ENCODE data around the gene DDN.

DDN gene

DNA sequence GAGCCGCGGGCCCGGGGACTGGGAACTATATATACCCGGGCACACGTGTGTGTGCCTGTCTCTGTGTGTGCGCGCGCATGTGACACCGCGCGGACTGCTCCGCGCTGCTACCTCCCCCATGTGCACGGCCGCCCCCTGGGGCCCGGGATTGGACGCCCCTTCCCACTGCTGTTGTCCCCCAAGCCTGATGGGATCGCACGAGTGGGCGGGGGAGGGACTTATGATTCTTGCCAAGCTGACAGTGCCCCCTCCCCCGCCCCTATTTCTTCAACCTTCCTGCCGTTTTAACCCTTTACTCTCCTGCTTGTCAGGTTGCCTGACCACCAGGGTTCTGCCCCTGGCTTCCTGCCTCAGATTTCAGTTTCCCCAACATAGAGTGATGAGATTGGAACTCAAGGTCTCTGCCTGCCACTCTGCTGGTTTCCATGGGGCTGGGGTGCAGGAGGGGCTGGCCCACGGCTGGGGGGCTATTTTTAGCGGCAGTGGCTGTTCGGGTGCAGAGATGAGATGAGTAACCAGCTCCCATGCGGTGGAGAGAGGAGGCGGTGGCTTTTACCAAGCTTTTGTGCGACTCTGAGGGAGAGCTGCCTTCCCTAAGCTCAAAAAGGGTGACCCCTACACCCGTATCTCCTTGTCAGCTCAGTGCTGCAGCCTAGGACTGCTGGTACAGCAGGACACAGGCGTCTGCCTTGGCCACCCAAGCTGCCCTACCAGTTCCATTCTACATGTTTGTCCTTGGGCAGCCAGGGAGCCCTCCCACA lies at the start of gene DDN:
Gene DDN, minus strand, starts transcription at position 5 of the 761 bp plus-strand sequence. CDS start 88 bp downstream, outside the sequence.
- DNase-seq: peak; percentile 43

DNA sequence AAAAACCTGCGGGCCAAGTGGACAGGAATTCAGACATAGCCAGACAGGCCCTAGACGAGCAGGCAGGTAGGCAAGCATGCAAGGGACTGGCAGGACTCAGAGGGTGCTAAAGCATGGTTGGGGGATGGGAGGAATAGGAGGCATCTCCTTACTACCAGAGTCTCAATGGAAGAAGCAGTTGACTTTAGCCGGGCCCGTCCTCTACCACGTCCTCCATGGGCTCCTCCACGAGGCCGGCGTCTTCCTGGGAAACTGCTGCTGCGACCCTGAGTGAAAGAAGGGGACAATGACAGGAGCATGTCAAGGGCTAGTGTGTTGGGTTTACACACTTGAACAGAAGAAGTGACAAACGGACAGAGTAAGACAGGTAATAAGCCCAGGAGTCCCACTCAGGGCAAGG lies 49.8 kb upstream of the DDN start:
- DNase-seq: no peak

DNA sequence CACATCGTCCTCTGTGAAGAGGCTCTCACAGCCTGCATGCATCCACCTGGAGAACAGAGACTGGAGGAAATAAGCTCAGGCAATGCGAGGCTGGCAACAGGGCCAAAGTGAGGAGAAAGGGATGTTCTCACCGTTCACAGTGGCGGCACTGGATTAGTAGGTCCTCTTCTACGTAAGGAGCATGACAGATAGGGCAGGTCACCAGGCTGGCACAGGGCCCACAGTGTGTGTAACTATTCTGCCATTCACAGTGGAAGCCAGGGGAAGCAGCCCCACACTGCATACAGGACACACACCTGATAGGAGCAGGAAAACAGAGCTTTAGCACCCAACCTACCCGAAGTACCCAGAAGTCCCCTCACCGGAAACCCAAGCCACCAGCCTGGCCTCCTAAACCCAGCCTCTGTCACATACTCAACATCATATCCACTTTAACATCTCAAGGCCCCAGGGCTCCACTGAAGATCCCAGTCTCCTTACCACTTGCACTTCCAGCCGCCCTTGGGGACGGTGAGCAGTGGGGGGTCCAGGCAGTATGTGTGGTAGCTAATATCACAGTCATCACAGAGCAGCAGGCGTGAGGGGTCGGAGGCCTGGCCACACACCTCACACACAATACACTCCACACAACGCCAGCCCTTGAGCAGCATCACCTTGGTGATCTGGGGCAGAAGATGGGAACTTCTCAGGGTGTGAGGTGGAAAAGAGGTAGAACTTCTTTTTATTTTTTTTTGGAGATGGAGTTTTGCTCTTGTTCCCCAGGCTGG lies 47.1 kb upstream of the DDN start:
- DNase-seq: no peak

DNA sequence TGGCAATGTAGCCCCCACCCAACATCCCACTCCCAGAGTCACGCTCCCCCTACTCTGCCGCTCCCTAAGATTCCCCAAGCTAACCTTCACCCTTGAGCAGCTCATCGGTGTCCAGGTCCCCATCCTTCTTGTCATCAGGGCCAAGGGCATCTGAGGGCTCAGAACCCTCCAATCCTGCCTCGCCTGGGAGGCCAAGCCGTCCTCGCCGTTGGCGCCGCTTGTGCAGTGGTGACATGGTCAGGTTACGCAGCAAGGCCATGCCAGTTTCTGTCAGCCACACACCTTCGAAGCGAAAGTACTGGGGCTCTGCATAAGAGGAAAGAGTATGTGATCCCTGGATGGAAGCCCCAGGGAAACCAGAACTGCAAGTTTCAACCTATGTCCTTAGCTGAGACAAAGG lies 45.5 kb upstream of the DDN start:
- DNase-seq: no peak

DNA sequence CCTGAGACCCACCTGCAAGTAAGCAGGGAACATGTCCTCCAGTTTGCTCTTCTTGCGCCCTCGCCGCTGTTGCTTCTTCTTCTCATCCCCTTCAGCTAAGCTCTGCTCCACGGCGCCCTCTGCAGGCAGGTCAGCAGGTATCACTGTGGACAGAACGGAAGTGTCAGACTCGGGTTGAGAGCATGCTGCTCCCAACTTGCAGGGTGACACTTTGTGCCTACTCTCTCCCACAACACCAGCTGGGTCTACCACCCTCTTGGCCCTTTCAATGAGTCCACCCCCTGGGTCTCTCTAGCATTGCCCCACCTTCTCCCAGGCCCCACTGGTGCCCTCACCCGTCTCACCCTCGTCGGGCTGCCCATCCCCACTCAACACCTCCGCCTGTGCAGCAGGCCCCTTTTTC lies 44.7 kb upstream of the DDN start:
- DNase-seq: peak; percentile 84

DNA sequence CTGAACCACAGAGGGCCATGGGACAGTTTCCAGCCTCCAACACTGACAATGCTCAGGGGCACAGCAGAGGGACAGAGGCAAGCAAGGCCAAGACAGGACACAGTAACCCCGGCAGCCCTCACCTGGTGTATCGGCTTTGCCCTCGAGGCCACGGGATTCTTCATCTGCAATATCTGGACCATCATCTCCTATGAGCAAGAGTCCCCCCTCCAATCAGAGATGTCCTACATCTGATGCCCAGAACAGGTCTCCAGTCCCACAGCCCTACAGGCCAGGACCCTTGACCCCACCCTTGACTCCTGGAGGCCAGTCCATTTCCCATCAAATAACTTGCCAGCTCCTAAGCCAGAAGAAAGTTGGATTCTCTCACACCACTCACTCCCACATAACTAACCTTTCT lies 44.1 kb upstream of the DDN start:
- DNase-seq: no peak

DNA sequence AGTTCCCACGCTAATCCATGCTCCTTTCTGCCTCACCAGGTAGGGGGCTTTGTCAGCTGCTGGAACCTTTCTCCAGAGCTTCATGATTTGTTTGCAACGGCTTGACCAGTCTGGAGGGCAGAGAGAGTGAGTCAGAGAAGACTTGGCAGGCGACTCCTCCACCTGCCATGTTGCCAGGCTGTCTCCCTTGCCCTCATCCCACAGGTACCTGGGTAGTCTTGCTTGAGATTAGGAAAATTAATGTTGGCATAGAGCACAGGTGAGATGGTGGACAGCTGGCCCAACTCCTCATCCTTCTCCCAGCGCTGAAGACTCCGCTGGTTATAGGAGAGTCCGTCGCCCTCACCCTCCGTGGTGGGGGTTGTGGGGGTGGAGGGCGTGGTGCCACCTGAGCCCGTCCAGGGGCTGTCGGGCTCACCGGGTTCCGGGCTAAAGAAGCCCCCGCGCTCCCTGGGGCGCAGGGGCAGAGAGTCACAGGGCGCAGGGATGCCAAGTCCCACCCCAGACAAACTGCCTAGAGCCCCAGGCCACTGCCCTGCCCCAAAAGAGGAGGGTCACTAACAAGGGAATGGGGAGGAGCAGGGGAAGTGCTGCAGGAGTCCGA lies 42.8 kb upstream of the DDN start:
- no peak for DNase-seq

DNA sequence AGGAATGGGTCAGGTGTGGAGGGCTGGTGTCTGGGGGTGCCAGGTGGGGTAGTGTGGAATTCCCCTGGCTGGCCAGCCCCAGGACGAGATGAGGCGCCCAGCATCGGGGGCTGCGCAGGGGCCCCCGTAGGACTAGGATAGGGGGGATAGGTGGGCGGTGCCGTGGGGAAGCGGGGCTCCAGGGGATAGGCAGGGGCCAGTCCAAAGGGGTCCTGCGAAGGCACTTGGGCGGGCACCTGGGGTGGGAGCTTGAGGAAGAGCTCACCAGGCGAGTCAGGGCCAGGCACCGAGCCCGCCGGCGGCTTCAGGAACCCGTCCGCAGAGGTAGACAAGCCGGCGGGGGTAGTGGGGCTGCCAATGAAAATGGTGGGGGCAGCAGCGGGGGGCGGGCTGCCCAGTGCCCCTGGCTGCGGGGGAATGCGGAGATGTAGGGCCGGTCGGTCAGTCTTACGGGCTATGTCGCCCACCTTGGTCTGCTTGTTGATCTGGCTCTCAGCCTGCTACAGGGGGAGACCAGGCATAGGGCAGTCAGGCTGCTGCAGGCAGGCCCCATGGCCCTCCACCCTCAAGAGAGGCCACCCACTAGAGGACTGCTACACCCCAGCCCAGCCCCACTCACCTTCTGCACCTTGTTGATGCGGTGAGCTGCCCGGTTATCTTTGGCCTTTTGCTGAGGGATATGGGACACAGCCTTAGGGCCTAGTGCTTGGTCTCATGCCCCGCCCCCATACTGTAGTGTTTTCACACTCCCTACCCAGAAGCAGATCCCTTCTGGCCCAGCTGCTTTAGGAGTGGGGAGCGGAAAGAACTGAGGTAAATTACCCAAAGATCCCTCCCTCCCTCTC lies 42.1 kb upstream of the DDN start:
- DNase-seq: no peak

DNA sequence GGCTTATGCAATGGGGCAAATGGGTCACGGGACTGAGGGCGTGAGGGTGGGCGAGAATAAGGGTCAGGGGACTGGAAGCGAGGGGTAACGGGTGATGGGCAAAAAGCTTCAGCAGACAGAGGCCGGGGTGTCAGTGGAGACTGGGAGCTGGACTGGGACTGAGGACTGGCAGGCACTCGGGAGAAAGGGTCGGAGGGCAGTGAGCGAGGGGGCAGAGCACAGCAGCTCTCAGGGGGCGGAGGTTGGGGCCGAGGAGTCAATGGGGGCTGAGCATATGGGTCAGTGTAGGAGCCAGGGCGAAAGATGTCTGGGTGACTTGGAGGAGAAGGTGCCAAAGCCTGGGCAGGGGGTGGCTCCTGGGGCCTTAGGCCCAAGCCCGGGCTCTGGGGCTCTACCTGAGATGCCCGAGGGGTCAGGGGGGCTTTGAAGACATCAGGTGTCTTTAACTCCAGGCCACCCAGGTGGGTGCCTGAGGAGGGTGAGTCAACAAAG lies 41.2 kb upstream of the DDN start:
- no peak for DNase-seq

DNA sequence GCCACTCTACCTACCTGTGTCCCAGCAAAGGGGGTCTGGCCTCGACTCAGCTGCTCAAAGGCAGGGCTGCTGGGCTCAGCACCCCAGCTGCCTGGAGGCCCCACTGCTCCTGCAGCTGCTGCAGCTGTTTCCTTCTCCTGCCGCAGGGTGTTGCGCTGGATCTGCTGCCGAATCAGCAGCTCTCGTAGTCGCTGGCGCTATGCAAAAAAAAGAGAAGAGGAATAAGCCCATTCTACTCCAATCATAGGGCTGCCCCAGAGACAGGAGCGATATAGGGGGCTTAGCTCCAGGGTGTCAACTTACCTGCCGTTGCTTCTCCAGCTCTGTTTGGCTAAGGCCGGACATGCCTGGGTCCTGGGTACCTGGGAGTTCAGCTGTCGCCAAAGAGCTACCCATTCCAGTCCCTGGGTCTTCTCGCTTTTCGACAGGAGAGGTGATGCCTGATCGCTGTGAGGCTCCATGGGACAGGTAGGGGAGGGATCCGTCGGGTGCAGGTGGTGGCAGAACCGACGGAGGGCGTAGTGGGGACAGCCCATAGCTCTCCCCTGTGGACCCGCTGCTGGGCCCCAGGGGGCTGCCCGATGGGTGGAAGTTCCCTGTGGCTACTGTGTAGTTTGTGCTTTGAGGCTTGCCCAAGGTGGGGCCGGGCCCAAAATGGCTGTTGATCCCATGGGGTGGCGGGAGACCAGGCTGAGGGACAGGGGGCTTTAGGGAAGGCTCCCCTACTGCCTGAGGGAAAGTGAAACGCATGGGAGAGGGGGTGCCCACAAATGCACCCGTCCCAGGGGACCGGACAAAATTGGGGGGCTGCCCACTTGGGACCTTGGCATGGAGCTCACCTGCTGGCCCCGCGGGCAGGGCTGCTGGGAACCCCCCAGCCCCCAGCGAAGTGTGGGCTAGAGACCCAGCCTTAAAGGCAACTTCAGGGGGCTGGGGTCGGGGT lies 40.5 kb upstream of the DDN start:
- DNase-seq: no peak

DNA sequence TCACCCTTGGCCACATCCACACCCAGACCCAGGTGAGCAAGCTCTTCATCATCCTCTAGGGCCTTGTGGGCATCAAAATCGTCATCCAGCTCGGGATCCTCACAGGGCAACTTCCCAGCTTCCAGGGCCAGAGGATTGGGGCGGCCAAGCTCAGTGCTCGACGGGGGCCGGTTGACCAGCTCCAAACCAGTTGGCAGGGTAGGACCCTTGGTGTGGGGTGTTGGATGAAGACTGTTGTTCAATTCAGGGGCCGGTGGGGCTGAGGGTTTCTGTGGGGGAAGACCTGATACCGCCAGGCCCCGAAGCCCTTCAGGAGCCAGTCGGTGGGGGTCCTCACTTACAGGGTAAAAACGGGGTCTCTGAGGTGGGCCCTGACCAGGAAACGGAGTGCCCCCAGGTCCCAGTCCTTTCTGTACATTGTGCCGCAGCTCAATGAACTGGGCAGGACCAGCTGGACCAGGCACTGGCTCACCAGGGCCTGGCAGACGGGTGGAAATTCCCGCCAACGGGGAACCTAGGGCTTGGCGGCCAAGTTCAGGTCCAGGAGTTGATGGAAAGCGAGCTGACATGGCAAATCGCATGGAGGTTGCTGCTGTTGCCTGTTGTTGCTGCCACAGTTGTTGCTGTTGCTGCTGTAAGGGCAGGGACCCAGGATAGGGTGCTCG lies 39.2 kb upstream of the DDN start:
- no peak for DNase-seq

DNA sequence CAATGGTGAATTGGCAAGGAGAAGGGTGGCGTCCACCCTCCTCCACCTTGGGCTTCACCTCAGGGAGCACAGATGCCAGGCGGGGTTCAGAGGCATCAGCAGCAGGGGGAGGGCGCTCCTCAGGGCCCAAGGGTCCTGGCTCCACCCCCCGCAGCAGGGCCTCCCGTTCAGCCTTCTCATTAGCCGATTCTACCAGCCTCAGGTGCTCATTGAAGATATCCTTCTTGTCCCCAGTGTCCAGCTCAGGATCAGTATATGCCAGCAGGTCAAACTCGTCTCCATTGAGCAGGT lies 38.7 kb upstream of the DDN start:
- DNase-seq: no peak

DNA sequence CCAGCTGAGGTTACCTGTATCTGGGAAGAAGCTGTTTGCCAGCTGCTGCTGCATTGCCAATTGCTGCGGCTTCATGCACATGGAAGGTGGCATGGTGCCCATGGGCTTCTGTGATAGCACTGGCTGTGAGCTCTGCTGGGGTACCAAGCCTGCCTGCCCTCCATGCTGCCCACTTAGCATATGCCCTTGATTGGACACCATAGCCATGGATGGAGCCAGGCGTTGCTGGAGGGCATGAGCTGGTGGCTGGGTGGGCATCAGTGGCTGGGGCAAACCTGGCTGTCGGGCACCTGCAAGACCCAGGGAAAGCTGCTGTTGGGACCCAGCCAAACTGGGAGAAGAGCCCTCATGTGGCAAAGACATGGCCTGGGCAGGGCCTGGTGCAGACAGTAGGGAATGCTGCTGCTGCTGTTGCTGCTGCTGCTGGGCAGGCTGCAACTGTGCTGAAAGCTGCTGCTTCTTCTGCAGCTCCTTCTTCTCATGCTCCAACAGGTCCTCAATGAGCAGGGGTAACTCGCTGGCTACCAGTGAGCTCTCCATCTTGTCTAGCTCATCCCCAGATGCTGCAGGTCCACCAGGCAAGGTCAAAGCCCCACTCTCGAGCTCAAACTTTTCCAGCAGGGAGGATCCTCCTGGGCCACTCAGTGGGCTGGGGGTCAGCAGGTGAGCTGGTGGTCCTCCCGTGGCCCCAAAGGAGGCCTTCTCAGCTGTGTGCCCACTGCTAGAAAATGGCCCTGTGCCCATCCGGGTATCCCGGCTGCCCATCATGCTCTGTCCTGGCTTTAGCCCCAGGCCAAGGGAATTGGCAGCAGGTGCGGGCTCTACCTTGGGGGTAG lies 38.2 kb upstream of the DDN start:
- no peak for DNase-seq

DNA sequence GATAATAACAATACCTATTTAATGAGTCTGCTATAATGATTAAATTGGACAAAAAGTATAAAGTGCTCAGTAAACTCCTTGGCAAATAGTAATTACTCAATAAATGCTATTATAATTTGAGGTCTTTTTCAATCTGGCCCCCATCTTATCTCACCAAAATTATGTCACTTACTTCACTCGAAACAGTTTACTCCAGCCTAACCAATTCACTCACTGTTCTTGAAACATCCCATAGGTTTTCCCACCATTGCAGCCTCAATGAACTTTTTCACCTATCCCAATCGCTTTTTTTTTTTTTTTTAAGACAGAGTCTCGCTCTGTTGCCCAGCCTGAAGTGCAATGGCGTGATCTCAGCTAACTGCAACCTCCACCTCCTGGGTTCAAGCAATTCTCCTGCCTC lies 36.9 kb upstream of the DDN start:
- DNase-seq: no peak

DNA sequence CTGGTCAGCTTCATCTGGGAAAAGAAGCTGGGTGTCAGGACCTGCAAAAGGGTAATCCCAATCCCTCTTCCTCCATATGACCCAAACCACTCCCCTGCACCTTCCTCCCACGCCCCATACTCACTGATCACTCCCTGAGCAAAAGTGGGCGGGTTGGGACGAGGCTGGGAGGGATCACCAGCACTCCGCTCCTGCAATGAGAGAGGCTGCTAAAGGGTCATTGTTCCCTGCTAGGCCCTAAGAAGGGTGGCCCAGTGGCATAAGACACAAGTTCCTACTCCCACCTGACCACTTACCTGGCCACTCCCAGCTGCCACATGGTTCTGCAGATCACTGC lies 35.1 kb upstream of the DDN start:
- no peak for DNase-seq

DNA sequence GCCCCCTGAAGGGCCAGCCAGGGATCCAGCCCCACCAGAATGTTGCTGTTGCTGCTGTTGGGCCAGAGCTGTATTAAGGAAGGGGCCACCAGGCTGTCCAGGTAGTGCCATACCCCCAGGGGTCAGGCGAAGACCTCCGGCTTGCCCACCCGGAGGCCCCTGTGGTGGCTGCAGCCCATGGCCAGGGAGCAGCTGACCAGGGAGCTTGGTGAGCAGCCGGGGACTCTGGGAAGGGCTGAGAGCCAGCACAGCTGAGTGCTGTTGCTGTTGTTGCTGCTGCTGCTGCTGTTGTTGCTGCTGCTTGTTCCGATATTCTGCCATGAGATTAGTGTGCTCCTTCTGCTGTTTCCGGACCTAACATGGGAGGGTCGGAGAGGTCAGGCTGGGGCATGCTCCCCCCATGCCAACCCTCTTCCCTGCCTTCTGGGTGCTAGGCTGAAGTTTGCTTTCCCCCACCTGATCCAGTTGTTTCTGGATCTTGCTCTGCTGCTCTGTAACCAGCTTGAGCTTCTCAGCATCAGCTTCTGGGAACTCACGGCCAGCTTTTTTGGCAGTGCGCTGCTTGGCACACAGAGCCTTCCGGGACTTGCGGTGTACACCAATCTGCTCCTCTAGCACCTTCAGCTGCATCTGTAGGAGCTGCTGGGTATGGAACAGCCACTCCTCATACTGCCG lies 34.6 kb upstream of the DDN start:
- no peak for DNase-seq

DNA sequence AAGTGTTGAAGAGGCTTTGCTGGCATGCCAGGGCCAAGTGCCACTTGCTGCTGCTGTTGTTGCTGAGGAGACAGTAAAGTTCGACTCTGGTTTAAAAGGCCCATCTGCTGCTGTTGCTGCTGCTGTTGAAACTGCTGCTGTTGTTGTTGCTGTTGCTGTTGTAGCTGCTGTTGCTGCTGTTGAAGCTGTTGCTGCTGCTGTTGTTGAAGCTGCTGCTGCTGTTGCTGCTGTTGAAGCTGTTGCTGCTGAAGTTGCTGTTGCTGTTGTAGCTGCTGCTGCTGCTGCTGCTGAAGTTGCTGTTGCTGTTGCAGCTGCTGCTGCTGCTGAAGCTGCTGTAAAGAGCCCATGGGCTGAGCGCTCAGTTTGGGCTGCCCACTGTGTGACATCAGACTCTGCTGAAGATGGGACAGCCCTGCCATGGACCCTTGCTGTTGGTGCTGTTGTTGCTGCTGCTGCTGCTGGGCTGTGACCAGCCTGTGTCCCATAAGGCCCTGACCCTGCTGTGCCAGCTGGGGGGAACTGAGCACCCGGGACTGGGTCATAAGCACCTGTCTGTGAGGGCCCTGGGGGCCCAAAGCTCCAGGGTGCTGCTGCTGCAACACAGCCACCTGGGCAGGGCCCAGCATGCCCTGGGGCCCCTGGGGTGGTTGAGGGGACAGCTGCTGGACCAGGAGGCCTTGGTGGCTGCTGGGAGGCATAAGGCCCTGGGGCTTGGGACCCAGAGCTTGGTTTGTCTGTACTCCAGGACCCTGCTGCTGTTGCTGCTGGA lies 33.7 kb upstream of the DDN start:
- DNase-seq: no peak

DNA sequence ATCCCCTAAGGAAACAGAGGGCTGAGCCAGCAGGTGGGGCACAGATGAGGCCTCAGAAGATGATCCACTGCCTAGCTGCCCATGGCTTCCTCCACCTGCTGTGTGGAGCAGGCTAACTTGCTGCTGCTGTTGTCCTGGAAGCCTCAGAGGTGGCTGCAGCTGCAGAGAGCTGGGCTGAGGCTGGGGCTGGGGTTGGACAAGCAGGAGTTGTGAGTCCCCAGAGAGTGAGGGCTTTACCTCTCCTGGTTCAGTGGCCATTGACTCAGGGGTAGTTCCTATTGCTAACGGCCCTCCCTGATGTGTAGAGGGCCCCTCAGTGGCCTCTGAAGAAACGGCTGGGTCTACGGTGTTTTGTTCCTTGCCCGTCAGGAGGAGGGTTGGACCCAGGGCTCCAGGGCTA lies 33.1 kb upstream of the DDN start:
- DNase-seq: no peak

DNA sequence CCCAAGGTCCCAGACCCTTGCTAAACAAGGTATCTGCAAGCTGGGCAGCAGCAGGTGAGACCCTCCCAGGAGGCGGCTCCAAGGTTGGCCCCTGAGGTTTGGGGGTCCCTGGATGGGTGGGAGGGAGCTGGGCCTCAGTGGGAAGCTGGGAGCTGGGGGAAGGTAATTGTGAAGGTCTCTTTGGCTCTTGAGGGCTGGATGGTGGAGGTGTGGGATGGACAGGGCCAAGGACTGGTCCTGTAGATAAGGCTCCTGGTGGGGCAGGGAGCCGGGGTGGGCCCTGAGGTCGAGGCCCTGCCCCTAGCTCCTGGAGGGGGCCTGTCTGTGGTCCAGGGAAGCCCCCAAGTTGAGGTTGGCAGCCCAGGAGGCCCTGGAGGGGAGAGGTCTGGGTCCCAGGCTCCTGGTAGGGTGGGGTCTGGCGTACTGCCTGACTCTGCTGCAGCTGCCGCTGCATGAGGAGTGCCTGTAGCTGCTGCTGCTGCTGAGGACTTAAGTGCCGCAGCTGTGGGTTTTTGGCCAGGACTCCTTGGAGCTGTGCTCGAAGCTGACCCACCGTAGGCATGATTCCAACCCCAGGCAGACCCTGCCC lies 32.5 kb upstream of the DDN start:
- DNase-seq: no peak

Data from CD4-positive, alpha-beta T cell treated with Interleukin-17A for 1 hour (primary cell).